HepG2 (cell line): ENCODE measurements around the gene APOC1. TPM values are rescaled to one million over a fixed set of nuclear protein-coding genes. Genes with fewer than 3 reads are reported as not detected.

Experiments used
- KAT8 ChIP-seq: IDR thresholded peaks from 2 replicates; pipeline ENCODE4 v1.6.1; 2016; ENCODE audit warnings: missing genetic modification reagents, missing compliant biosample characterization
- MAFK ChIP-seq, 2 experiments: IDR thresholded peaks in 1 of 2; conservative IDR thresholded peaks in 1 of 2; 2 replicates each; pipeline ENCODE4 v1.6.1; 2011; ENCODE audit warnings: improper control_type of control experiment in 2 of 2, low read length in 2 of 2
- MZF1 ChIP-seq: sonication (generic); formaldehyde crosslinking; IDR thresholded peaks from 2 replicates; pipeline ENCODE4 v1.8.1; 2023; ENCODE audit warnings: mild to moderate bottlenecking, missing genetic modification reagents, borderline replicate concordance
- PPARG ChIP-seq: conservative IDR thresholded peaks from 2 replicates; pipeline ENCODE4 v1.6.1; 2016; ENCODE audit warnings: missing biosample characterization, missing genetic modification reagents
- TCF7 ChIP-seq: sonication (generic); IDR thresholded peaks from 2 replicates; pipeline ENCODE4 v1.6.1; 2016; ENCODE audit warnings: antibody characterized with exemption, low read depth
- UBTF ChIP-seq: sonication (generic); formaldehyde crosslinking; IDR thresholded peaks from 2 replicates; pipeline ENCODE4 v1.4.0; 2020; ENCODE audit warnings: mild to moderate bottlenecking, missing genetic modification reagents
- ZBTB2 ChIP-seq: sonication (generic); formaldehyde crosslinking; IDR thresholded peaks from 2 replicates; pipeline ENCODE4 v1.8.0; 2022; ENCODE audit warnings: low read depth, missing genetic modification reagents
- ZBTB7A ChIP-seq: sonication (generic); formaldehyde crosslinking; IDR thresholded peaks from 2 replicates; pipeline ENCODE4 v1.8.0; 2022; ENCODE audit warnings: mild to moderate bottlenecking, missing genetic modification reagents
- ZIK1 ChIP-seq: sonication (generic); formaldehyde crosslinking; IDR thresholded peaks from 2 replicates; pipeline ENCODE4 v1.5.0; 2020; ENCODE audit warnings: mild to moderate bottlenecking, low read depth, missing genetic modification reagents, borderline replicate concordance
- ZMYM3 ChIP-seq: sonication (generic); formaldehyde crosslinking; IDR thresholded peaks from 2 replicates; pipeline ENCODE4 v1.5.1; 2020; ENCODE audit warnings: mild to moderate bottlenecking, missing genetic modification reagents
- ZNF501 ChIP-seq: sonication (generic); formaldehyde crosslinking; IDR thresholded peaks from 2 replicates; pipeline ENCODE4 v1.5.1; 2020; ENCODE audit warnings: mild to moderate bottlenecking, moderate library complexity, missing genetic modification reagents
- ZNF572 ChIP-seq: sonication (generic); formaldehyde crosslinking; IDR thresholded peaks from 2 replicates; pipeline ENCODE4 v1.5.1; 2020; ENCODE audit warnings: mild to moderate bottlenecking, missing genetic modification reagents
- polyA plus RNA-seq, 8 experiments: library from polyadenylated mRNA; depleted of rRNA in 3 of 8; stranded (reverse) in 7 of 8; unstranded in 1 of 8; fragments of >200 nt; fragmentation: Illumina TruSeq in 4 of 8; extraction: Trizol in 4 of 8; gene quantifications; 2 replicates each; pipeline versions ENCODE4 v1.2.1 to v1.2.3, GENCODE V29; 2011 to 2016; ENCODE audit warnings: low read depth in 4 of 8, missing spikeins in 1 of 8, mixed read lengths in 1 of 8; ENCODE audit not compliant: insufficient read depth in 1 of 8
- total RNA-seq, 5 experiments: library from RNA; depleted of rRNA; stranded (reverse); fragments of >200 nt; fragmentation: Illumina TruSeq; extraction: Trizol; gene quantifications; 2 replicates each; pipeline ENCODE4 v1.2.3, GENCODE V29; 2016; ENCODE audit warnings: low read depth in 1 of 5

APOC1 gene
- total and polyA plus RNA-seq, 2 of the 13 experiments (the other 11 are each of a cell fraction or from before 2014, with no cell fraction given), result 600 to 1,235 TPM

GRCh38 chr19:44955505-44956439 lies 41.4 kb downstream of the APOC1 start (continued):
- TF ChIP-seq UBTF (CRISPR knock-in tag), result peak; percentile 42; the same call in 1 of the 2 replicates
- no peak for TF ChIP-seq PPARG (CRISPR knock-in tag)
- TF ChIP-seq ZMYM3 (CRISPR knock-in tag), result peak; percentile 32; the same call in 1 of the 2 replicates
- TF ChIP-seq MZF1 (CRISPR knock-in tag), result no peak
- TF ChIP-seq ZIK1 (CRISPR knock-in tag), result no peak
- TF ChIP-seq ZBTB7A (CRISPR knock-in tag), result no peak
- no peak for TF ChIP-seq ZNF572
- TF ChIP-seq ZBTB2 (CRISPR knock-in tag), result no peak
- no peak for TF ChIP-seq KAT8 (CRISPR knock-in tag)
- no peak for TF ChIP-seq MAFK (conservative IDR thresholded peaks at IDR 0.05 in 1 of 2, IDR thresholded peaks at IDR 0.05 in 1 of 2; ENCODE audit: low read length in 2 of 2)
- TF ChIP-seq ZNF501, result peak; percentile 0; the same call in 1 of the 2 replicates
- TF ChIP-seq TCF7, result no peak
